GM12875 (cell line): ENCODE measurements around the gene FRMD4A.
"Not testable (repeated sequence)": the region's sequence is repeated elsewhere in the genome, so short reads cannot be mapped to it uniquely, and the experiment has no call there.

Source experiments
- H3K4me3 ChIP-seq: one replicate; pipeline ENCODE4 v1.5.1; 2011; ENCODE audit warnings: low read depth, low read length, control low read depth
- TF ChIP-seq, protein P1 (sequence below): IDR thresholded peaks from 2 replicates; pipeline ENCODE4 v1.5.1; 2011; ENCODE audit warnings: low read depth, mild to moderate bottlenecking, control low read depth, inconsistent platforms, low read length, moderate library complexity, borderline replicate concordance; ENCODE audit not compliant: insufficient read depth

Gene FRMD4A

DNA sequence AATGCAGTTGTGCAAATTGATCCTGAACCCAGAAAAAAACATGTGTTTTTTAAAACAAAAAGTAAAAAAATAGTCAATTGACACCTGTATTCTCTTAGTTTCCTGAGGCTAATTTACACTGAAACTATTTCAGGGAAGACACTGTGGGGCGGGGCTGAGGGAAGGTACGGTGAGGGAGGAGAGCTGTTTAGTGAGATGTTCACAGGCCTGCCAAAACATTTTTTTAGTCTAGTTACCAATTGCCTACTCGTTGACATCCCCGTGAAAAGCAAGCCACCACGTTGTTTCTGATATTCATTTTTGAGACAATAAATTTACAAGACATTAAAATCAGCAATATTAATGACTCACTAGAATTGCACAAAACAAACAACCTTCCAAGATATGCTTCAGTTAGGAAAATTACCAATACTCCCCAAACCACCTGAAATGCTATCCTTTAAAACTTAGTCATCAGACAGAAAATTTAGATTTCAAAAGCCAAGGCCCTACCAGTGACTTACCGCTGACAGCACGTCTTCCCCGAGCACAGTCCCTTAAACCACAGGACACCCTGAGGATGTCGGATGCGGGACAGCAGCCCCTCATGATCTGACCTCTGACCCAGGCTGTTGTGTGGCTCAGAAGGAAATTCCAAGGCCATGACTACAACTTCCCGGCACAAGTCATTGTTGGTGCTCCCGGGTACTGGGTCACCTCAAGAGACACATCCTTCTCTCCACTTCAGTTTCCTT is 464.8 kb downstream of the FRMD4A start:
- TF ChIP-seq, protein P1, sequence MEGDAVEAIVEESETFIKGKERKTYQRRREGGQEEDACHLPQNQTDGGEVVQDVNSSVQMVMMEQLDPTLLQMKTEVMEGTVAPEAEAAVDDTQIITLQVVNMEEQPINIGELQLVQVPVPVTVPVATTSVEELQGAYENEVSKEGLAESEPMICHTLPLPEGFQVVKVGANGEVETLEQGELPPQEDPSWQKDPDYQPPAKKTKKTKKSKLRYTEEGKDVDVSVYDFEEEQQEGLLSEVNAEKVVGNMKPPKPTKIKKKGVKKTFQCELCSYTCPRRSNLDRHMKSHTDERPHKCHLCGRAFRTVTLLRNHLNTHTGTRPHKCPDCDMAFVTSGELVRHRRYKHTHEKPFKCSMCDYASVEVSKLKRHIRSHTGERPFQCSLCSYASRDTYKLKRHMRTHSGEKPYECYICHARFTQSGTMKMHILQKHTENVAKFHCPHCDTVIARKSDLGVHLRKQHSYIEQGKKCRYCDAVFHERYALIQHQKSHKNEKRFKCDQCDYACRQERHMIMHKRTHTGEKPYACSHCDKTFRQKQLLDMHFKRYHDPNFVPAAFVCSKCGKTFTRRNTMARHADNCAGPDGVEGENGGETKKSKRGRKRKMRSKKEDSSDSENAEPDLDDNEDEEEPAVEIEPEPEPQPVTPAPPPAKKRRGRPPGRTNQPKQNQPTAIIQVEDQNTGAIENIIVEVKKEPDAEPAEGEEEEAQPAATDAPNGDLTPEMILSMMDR, result no peak
- no peak overlapping the region for H3K4me3 ChIP-seq

DNA sequence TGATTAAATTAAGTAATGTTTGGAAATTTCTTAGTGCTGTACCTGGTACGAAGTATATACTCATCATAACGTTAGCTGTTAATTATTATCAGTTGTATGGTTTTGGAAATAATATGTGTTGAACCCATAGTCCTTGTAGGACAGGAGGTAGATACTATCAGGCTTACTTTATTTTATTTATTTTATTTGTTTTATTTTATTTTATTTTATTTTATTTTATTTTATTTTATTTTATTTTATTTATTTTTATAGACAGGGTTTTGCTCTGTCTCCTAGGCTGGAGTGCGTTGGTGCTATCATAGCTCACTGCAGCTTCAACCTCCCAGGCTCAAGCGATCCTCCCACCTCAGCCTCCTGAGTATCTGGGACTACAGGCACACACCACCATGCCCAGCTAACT is 465.5 kb downstream of the FRMD4A start:
- not testable (repeated sequence) for H3K4me3 ChIP-seq

- TF ChIP-seq, protein P1, result no peak
Measured at GRCh38 chr10:13862546-13863233, 468.0 kb downstream of the FRMD4A start.

DNA sequence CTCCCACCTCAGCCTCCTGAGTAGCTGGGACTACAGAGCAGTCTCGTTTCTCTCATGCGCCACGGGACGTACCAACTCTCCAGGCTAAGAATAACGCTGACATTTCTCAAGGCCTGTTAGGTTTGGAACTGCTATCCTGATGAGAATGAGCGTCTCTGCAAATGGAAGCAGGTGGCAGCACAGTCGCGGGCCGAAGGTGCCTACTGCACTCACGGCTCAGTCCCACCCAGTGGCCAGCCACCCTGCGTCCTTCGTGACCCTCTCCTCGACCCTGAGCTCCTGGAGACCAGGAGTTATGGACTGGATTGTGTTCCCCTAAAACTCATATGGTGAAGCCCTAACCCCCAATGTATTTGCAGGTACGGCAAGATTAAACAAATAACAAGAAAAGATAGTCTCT is 469.8 kb downstream of the FRMD4A start:
- TF ChIP-seq, protein P1, result no peak
- H3K4me3 ChIP-seq, result no peak overlapping the region

More at GRCh38 chr10:13862546-13863233, 468.0 kb downstream of the FRMD4A start:
- H3K4me3 ChIP-seq, result no peak overlapping the region

DNA sequence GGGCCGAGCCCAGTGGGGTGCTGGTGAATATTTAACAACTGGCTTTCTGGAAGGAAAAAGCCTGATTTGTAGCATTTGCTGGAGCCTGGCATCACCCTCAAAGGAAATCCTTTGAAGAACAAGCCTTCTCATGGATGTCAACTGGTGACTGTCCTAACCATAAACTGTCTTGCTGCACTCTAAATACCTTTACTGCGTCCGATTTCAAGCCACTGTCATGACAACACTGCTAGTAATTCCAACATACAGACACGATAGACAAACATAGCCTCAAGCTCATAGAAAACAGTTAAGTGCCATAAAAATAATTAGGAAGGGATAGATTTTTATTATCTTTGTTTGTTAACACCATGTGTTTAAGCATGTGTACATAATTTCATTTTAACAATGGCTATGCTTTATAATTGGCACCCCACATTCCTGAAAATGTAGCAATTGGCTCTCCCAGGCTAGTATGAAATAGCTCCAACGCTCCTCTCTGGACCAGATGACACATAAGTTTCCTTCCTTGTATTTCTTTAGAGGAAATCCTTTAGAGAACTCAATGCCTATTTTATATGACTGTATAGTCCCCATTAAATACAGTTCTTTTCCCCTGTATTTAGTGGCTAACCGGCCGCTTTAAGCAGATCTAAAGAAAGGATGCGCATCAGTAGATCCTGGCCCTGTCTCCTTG is 470.6 kb downstream of the FRMD4A start:
- TF ChIP-seq, protein P1, result no peak
- no peak overlapping the region for H3K4me3 ChIP-seq

DNA sequence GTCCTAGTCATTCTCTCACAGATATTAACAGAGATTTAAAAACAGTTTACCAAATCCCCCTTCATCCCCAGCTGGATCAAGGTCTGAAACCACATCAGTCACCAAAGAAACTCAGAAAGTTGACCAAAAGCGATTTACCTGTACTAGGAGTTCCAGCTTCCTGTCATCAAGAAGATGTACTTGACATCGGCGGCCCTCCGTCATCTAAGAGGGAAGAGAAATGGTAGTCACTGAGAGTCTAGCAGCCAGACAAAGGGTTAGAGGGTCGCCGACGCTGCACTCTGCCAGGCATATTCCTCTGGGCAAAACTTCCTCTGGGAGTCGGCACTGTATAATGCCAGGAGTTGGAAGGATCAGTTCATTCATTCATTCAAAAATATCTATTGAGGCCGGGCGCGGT is 472.0 kb downstream of the FRMD4A start:
- no peak overlapping the region for H3K4me3 ChIP-seq
- TF ChIP-seq, protein P1, result no peak

GRCh38 chr10:13857451-13857850 is 473.3 kb downstream of the FRMD4A start:
- H3K4me3 ChIP-seq, result no peak overlapping the region
- TF ChIP-seq, protein P1, result no peak
